EL (cell line): ENCODE measurements around the gene DSG4.

Source experiments
- DNase-seq: peaks from one replicate; pipeline ENCODE4 v3.0.0-alpha.2; 2016

Gene DSG4

GRCh38 chr18:31409276-31409675 lies 32.7 kb downstream of the DSG4 start:
- DNase-seq, result no peak

- no peak for DNase-seq
Observed at GRCh38 chr18:31410716-31411483, 34.3 kb downstream of the DSG4 start.

GRCh38 chr18:31413137-31413536 lies 36.6 kb downstream of the DSG4 start:
- no peak for DNase-seq

- DNase-seq, result no peak
Observed at GRCh38 chr18:31417850-31418249, 41.3 kb downstream of the DSG4 start.

GRCh38 chr18:31419457-31419932 lies 42.9 kb downstream of the DSG4 start:
- no peak for DNase-seq

- DNase-seq, result no peak
Observed at GRCh38 chr18:31420032-31420431, 43.5 kb downstream of the DSG4 start.

GRCh38 chr18:31420524-31420923 lies 43.9 kb downstream of the DSG4 start:
- DNase-seq, result no peak

GRCh38 chr18:31424383-31424988 lies 47.9 kb downstream of the DSG4 start:
- DNase-seq, result no peak

- no peak for DNase-seq
Observed at GRCh38 chr18:31426021-31426420, 49.4 kb downstream of the DSG4 start.

- no peak for DNase-seq
Observed at GRCh38 chr18:31426871-31427406, 50.4 kb downstream of the DSG4 start.

GRCh38 chr18:31428211-31428610 lies 51.6 kb downstream of the DSG4 start:
- DNase-seq, result no peak

GRCh38 chr18:31429623-31430022 lies 53.0 kb downstream of the DSG4 start:
- no peak for DNase-seq

GRCh38 chr18:31430072-31430471 lies 53.5 kb downstream of the DSG4 start:
- DNase-seq, result no peak

- DNase-seq, result no peak
Observed at GRCh38 chr18:31430554-31430953, 54.0 kb downstream of the DSG4 start.

- no peak for DNase-seq
Observed at GRCh38 chr18:31432316-31432715, 55.7 kb downstream of the DSG4 start.

GRCh38 chr18:31436825-31437224 lies 60.2 kb downstream of the DSG4 start:
- DNase-seq, result no peak

GRCh38 chr18:31438402-31438801 lies 61.8 kb downstream of the DSG4 start:
- no peak for DNase-seq

GRCh38 chr18:31439807-31440325 lies 63.3 kb downstream of the DSG4 start:
- DNase-seq, result no peak

GRCh38 chr18:31440787-31441186 lies 64.2 kb downstream of the DSG4 start:
- DNase-seq, result no peak

GRCh38 chr18:31441493-31441892 lies 64.9 kb downstream of the DSG4 start:
- DNase-seq, result no peak

- DNase-seq, result no peak
Observed at GRCh38 chr18:31444142-31444541, 67.6 kb downstream of the DSG4 start.

GRCh38 chr18:31445908-31446307 lies 69.3 kb downstream of the DSG4 start:
- no peak for DNase-seq

- no peak for DNase-seq
Observed at GRCh38 chr18:31446854-31447253, 70.3 kb downstream of the DSG4 start.
